NCI-H2196 treated with DMSO at 0.1 percent for 48 hours (cell line): ENCODE results near the gene TTLL5.

Source experiments
- DNase-seq: peaks from one replicate; lab custom pipeline; 2025; ENCODE audit not compliant: unreplicated experiment; lab: John Stamatoyannopoulos, UW

Gene TTLL5

DNA sequence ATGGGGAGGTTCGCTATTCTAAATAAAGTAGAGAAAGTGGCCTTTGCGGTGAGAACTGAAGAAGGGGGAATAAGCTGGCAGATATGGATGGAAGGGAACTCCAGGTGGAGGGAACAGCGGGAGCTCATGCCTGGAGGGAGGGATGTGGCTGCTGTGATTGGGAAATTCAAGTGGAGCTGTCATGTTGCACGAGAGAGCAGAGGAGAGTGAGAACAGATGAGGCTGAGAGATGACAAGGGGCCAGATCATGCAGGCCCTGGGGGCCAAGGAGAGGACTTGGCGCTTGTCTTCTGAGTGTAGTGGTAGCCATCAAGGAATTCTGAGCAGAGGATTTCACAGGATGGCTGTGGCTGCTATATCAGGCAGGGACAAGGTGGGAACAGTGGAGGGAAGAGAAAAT lies 285.7 kb downstream of the TTLL5 start:
- no peak for DNase-seq

DNA sequence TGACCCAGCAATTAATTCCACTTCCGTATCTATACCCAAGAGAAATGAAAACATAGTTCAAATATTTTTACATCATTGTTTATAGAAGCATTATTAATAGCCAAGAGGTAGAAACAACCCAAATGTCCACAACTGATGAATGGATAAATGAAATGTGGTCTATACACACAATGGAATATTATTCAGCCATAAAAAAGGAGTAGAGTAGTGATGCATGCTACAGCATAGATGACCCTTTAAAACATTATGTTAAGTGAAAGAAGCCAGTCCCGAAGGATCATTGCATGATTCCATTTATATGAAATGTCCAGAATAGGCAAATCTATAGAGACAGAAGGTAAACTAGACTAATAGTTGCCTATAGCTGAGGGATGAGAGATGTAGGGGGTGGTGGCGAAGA lies 291.4 kb downstream of the TTLL5 start:
- no peak for DNase-seq

DNA sequence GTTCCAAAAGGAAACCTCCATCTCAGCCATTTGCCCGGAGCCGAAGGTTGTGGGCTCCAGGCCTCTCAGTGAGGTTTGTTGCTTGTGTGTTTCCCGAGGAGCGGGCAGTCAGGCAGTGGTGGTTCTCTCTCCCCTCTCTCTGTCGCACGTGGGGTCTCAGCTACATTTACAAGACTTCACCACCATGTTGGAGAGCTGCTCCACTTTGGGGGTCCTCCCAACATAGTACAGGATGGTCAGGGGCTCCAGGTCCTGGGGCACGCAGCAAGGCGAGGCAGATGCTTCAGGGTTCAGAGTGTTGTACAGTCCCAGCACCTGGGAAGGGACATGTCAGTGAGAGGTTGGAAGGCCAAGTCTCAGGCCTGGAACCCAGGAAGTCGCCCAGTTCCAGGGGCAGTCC lies 298.0 kb downstream of the TTLL5 start:
- no peak for DNase-seq

GRCh38 chr14:75960231-75960630 lies 299.2 kb downstream of the TTLL5 start:
- DNase-seq: no peak

DNA sequence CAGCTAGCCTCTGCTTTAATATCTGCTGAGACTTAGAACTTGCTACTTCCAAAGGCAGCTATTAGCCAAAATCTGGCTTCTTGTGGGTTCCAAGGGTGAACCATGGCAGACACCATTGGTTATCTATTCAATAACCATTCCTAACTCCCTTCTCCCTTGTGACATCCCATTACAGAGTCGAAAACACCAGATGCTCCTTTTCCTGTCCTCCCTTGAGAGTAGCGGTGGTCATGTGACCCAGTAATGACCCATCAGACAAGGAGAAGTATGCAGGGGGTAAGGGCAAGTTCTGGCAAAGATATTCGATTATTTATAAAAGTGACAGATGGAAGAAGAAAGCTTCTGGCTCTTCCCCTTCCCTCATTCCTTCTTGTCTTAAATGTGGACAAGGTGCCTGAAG lies 300.6 kb downstream of the TTLL5 start:
- no peak for DNase-seq

DNA sequence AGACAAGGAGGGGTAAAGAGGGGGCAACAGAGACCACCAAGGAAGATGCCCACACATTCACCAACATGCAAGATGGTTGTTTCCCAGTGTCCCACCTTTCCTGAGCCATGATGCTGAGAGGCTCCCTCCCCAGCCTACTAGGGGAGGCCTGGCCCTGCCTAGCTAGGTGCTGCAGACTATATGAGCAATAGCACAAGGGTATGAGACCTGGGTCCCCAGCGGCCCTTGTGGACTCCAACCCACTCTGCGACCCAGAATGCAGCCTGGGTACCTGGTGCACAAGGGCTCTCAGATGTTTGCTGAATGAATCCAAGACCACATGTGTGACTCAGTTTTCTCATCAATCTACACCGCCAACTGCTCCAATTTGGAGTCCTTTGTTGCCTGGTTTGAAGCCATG lies 306.8 kb downstream of the TTLL5 start:
- no peak for DNase-seq

- no peak for DNase-seq
Observed at GRCh38 chr14:75968456-75968855, 307.4 kb downstream of the TTLL5 start.

GRCh38 chr14:75969126-75969525 lies 308.1 kb downstream of the TTLL5 start:
- no peak for DNase-seq

- no peak for DNase-seq
Observed at GRCh38 chr14:75969891-75970290, 308.8 kb downstream of the TTLL5 start.

DNA sequence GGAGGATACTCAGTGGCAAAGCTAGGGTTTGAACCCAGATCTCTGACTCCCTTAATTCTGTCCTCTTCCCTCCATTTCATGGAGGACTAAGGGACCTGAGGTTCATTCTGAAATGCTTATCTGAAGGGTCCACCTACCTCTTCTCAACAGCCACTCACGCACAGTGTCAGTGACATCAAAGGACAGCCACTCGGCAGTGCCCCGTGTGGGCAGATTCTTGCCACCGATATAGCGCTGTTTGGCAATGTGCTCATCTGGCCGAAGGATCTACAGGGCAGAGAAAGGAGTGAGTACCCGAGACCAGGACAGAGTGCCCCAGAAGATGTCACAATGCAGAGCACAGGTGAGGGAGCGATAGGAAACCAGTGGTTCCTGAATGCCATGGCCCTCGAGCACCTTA lies 309.9 kb downstream of the TTLL5 start:
- no peak for DNase-seq

DNA sequence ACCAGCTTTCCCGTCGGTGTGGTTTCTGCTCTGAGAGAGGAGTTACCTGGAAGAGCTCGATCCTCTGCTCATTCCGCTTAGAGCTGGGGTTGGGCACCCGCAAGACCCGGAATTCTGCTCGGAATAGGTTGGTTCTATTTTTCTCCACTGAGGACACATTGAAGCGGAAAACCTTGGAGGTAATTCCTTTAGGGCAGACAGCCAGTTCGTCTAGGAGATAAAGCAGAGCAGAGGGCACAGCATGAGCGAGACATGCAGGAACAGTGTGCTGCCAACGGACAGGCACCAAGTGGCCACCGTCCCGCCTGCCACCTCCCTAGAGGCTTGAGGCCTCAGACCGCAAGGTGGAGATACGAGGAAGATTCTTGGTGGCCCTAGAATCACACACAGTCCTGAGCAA lies 310.5 kb downstream of the TTLL5 start:
- DNase-seq: no peak

DNA sequence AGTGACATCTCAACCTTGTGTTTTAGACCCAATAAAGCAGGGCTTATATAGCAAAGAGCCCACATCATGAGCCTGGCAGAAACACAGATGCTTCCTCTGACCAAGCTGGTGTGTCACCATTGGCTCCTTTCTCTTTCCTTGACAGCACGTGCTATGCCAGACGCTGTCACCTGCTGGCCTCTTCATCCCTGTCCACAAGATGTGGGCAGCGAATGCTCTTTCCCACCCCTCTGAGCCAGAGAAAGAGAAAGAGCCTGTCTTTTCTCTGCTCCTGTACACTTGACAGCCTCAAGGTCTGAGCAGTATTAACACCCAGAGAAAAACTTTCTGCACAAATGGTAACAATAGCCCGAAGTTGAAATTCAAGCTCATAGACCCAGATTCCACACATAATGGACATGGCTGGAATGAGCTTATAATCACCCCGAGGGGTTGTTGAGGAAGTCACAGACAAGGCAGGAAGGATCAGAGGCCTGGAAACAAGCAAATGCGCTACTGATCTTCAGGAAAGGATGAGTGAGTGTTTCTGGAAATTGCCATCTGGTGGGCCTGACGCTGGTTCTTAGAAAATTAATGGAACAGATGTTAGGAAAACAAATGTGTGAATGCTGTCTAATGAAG lies 311.9 kb downstream of the TTLL5 start:
- DNase-seq: no peak

- DNase-seq: no peak
Observed at GRCh38 chr14:75976826-75977581, 316.0 kb downstream of the TTLL5 start.

DNA sequence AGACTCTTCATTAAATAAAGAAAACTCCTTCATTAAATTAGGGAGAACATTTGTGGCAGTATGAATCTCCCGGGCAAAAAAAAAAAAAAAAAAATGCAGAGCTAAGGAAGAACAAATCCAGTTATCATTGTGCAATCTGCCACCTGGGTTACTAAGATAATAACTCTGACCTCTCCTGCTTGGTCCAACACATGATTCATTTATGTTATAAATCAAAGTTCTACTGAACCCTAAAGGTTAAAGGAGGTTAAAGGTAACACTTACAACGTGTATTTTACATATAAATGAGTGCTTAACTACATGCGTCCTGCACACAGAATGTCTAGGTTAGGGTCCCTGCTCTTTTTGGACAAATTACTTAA lies 316.5 kb downstream of the TTLL5 start:
- no peak for DNase-seq

DNA sequence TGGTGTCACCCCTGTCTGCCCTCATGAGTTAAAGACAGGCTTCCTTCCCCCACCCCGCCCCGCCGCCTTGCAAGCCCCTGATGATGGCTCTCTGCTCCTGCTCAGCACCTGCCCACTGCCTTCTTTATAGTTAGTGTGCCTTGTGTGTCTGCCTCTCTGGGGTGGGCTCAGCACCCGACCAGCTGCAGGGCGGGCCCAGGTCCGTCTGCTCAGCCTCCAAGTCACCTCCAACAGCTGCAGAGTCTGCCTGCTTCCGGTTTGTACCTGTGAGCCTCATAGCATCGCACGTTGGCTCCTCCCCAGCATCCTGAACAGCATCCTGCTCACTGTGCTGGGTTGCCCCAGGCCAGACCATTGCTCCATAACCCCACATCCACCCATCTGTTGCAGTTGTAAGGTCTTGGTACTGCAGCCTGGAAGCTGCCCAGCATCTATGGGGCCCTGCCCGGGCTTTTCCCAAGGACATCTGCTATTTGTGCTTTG lies 317.2 kb downstream of the TTLL5 start:
- no peak for DNase-seq

- DNase-seq: no peak
Observed at GRCh38 chr14:75979071-75979571, 318.1 kb downstream of the TTLL5 start.

DNA sequence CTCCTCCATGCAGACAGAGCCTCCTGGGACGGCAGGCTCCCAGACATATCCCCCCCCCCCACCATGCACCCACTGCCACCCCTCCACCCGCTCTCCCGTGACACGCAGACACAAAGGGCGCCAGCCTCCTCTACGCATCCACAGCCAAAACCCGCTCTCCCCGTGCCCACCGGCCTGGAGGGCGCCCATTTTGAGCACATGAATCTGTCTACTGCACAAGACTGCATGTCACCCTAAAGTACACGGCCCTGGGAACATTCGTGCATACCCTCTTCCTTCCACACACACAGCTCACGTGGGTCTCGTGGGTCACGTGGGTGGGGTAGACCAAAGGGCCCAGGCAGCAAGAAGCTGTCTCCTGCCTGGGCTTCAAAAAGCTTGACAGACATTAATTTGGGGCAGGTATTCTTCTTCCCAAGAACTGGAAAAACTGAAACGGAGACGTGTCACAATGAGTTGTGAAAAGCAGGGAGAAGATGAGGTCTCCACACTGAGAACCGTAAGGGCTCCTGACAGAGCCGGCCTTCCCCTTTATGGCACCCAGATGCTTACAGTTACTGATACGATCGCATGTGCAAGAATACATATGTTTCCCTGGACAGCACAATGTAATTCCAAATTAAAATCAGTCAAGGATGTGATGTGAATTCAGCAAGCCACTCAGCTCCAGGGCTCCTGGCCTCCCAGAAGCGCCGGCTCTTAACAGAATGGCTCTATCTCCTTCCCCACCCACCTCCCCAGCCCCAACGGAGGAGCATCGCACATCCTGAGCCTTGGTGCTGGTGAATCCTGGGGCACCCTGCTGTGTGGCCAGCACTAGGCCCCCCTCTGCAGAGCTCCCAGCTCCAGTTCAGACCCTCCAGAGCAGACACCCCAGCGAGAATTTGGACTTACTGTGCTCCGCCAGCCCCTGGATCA lies 318.9 kb downstream of the TTLL5 start:
- DNase-seq: no peak

DNA sequence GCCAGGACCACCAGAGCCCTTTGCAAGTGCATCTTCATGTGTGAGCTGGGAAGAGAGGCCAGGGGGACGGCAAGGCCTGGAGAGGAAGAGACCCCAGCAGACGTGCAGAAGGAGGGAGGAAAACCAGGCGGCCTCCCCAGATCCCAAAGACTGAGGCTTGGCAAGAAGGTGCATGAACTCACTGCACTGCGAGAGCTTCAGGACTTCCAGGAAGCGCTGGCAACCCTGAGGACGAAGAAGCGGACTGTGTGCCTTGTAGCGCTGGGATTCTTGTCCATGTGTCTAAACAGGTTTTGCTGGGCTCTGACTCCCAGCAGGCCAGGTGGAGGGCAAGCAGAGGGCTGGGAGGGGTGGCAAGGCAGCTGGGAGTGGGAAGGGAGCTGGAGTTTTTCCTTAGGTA lies 319.8 kb downstream of the TTLL5 start:
- no peak for DNase-seq

DNA sequence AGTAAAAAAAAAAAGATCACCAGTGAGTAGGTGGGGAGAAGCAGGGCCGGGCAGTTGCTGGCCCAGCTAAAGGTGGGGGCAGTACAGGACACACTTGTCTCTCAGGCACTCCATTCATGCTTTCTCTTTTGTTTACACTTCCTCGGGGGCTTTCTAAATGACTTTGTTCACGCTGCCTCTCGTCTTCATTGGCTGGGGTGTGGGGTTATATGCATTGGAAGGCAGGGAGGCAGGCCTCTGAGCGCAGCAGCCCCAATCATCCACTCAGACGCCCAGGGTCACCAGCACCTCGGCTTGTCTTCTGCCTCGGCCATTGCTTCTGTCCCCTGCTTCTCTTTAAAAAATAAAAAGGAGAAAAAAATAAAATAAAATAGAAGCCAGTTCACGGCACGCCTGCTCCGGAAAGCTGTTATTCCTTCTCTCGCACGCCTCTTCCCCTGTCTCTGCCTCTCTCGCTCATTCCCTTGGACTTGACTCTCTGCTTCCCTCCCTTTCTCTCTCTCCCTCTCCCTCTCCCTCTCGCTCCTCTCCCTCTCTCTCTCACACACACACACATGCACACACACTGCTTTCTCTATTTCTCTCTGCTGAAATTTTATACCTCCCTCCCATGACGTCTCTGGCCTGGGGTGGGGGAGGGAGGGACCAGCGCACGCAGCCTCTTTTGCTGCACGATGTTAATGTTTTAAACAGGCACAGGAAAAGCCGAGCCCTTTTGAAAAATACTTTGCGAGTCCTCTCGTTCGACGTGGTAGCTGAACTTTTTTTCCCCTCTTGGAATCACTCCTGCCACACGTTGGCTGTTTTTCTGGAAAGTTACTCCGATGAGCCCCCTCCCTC lies 320.6 kb downstream of the TTLL5 start, which contains the start of gene TGFB3:
Gene TGFB3 (minus strand): TSS at position 570 of the 840 bp plus-strand sequence. CDS start 1,102 bp downstream, outside the sequence.
- DNase-seq: peak; percentile 71

GRCh38 chr14:75982266-75983018 lies 321.4 kb downstream of the TTLL5 start:
- DNase-seq: peak; percentile 68
